GM21390 (cell line): ENCODE results near the gene GLRX5.

ENCODE experiments used
- ATAC-seq: cut with Tn5 transposase; IDR thresholded peaks from one replicate; pipeline ENCODE4 v1.9.1; 2021; ENCODE audit not compliant: unreplicated experiment

Gene GLRX5

GRCh38 chr14:95534299-95535225, at the start of gene GLRX5:
Gene GLRX5 (plus strand): TSS chr14:95535050. CDS start chr14:95535090, 40 bp downstream.
- peak; percentile 92 for ATAC-seq

GRCh38 chr14:95485222-95485819, 49.5 kb upstream of the GLRX5 start:
- no peak for ATAC-seq

GRCh38 chr14:95486875-95487668, 47.8 kb upstream of the GLRX5 start:
- ATAC-seq: no peak

- ATAC-seq: no peak
Observed at GRCh38 chr14:95487669-95488084, 47.2 kb upstream of the GLRX5 start.

GRCh38 chr14:95488376-95489213, 46.3 kb upstream of the GLRX5 start:
- ATAC-seq: no peak

- no peak for ATAC-seq
Observed at GRCh38 chr14:95489214-95490137, 45.4 kb upstream of the GLRX5 start.

- ATAC-seq: no peak
Observed at GRCh38 chr14:95490138-95490509, 44.7 kb upstream of the GLRX5 start.

- no peak for ATAC-seq
Observed at GRCh38 chr14:95490727-95491451, 44.0 kb upstream of the GLRX5 start.

GRCh38 chr14:95491936-95492608, 42.8 kb upstream of the GLRX5 start:
- no peak for ATAC-seq

- no peak for ATAC-seq
Observed at GRCh38 chr14:95493503-95493902, 41.3 kb upstream of the GLRX5 start.

GRCh38 chr14:95493976-95494375, 40.9 kb upstream of the GLRX5 start:
- no peak for ATAC-seq

GRCh38 chr14:95494456-95494855, 40.4 kb upstream of the GLRX5 start:
- no peak for ATAC-seq

GRCh38 chr14:95495076-95495475, 39.8 kb upstream of the GLRX5 start:
- ATAC-seq: no peak

- ATAC-seq: peak; percentile 83
Observed at GRCh38 chr14:95495538-95496025, 39.3 kb upstream of the GLRX5 start.

GRCh38 chr14:95496111-95496681, 38.7 kb upstream of the GLRX5 start:
- ATAC-seq: peak; percentile 8

- ATAC-seq: no peak
Observed at GRCh38 chr14:95496690-95497259, 38.1 kb upstream of the GLRX5 start.

GRCh38 chr14:95497561-95498011, 37.3 kb upstream of the GLRX5 start:
- no peak for ATAC-seq
